Endodermal cell (in vitro differentiated cells): ENCODE measurements around the gene RFPL1. TPM values are rescaled to one million over a fixed set of nuclear protein-coding genes. Genes with fewer than 3 reads are reported as not detected.
"Not testable (repeated sequence)": the region's sequence is repeated elsewhere in the genome, so short reads cannot be mapped to it uniquely, and the experiment has no call there.

Experiments used
- DNase-seq: peaks from one replicate; pipeline ENCODE4 v3.0.0-alpha.2; 2017
- H3K27ac ChIP-seq: 2 replicates; pipeline ENCODE4 v1.5.1; 2013; ENCODE audit warnings: mild to moderate bottlenecking, low read depth, low read length, moderate library complexity
- H3K27me3 ChIP-seq: 2 replicates; pipeline ENCODE4 v1.6.1; 2013; ENCODE audit warnings: mild to moderate bottlenecking, low read length, moderate library complexity; ENCODE audit not compliant: insufficient read depth, control insufficient read depth, poor library complexity, severe bottlenecking
- H3K36me3 ChIP-seq: 2 replicates; pipeline ENCODE4 v1.7.0; 2013; ENCODE audit warnings: mild to moderate bottlenecking, low read length, moderate library complexity; ENCODE audit not compliant: control insufficient read depth, insufficient read depth
- H3K4me1 ChIP-seq: one replicate; pipeline ENCODE4 v1.7.0; 2013; ENCODE audit warnings: low read length; ENCODE audit not compliant: control insufficient read depth, insufficient read depth
- H3K4me3 ChIP-seq: 2 replicates; pipeline ENCODE4 v1.5.1; 2013; ENCODE audit warnings: mild to moderate bottlenecking, low read length, moderate library complexity
- H3K9ac ChIP-seq: 2 replicates; pipeline ENCODE4 v1.6.1; 2013; ENCODE audit warnings: mild to moderate bottlenecking, low read length, moderate library complexity; ENCODE audit not compliant: poor library complexity, severe bottlenecking; ENCODE audit errors: extremely low read depth
- H3K9me3 ChIP-seq: 2 replicates; pipeline ENCODE4 v1.6.1; 2013; ENCODE audit warnings: mild to moderate bottlenecking, low read length, moderate library complexity; ENCODE audit not compliant: control insufficient read depth
- H3K27ac Mint-ChIP-seq: 2 replicates; pipeline ENCODE4 v1.8.0; 2020; ENCODE audit warnings: mixed read lengths
- H3K27me3 Mint-ChIP-seq: 2 replicates; pipeline ENCODE4 v1.8.0; 2021; ENCODE audit warnings: mild to moderate bottlenecking, mixed read lengths; ENCODE audit not compliant: insufficient read depth
- H3K36me3 Mint-ChIP-seq: 2 replicates; pipeline ENCODE4 v1.8.0; 2020; ENCODE audit warnings: low read depth, mixed read lengths
- H3K4me1 Mint-ChIP-seq: 2 replicates; pipeline ENCODE4 v1.8.0; 2020; ENCODE audit warnings: mixed read lengths
- H3K4me3 Mint-ChIP-seq: 2 replicates; pipeline ENCODE4 v1.8.0; 2020; ENCODE audit warnings: mild to moderate bottlenecking, moderate library complexity, mixed read lengths
- H3K9me3 Mint-ChIP-seq: 2 replicates; pipeline ENCODE4 v1.8.0; 2020; ENCODE audit warnings: mild to moderate bottlenecking, mixed read lengths
- CTCF ChIP-seq: fragments of 200-600 bp; sonication (generic); conservative IDR thresholded peaks from 2 replicates; pipeline ENCODE4 v1.5.0; 2021; ENCODE audit warnings: antibody characterized with exemption, mild to moderate bottlenecking
- WGBS, 2 experiments: methylation state at CpG; one replicate each; pipeline versions ENCODE4 v1.1.5 to v1.1.7; 2013; ENCODE audit warnings: missing lambda C conversion rate in 2 of 2, mixed read lengths in 1 of 2; ENCODE audit not compliant: insufficient coverage in 1 of 2, insufficient read length in 1 of 2; 5-methylcytosine and 5-hydroxymethylcytosine counted together
- total RNA-seq, 2 donors: library from RNA; stranded (reverse); fragmentation: NEBNext Ultra II Directional in 1 of 2; extraction: Animal tissue kit (Norgen Biotek cat#: 25700) in 1 of 2; gene quantifications; 2 replicates in 1 of 2; 3 replicates in 1 of 2; pipeline ENCODE4 v1.2.1, GENCODE V29; 2021

Gene RFPL1
- total RNA-seq, 2 donors from 2014 or later, result not detected

- not testable (repeated sequence) for H3K4me3 ChIP-seq, H3K27me3 Mint-ChIP-seq, H3K27ac Mint-ChIP-seq, H3K9me3 ChIP-seq, H3K36me3 ChIP-seq, H3K27ac ChIP-seq, H3K9me3 Mint-ChIP-seq, H3K36me3 Mint-ChIP-seq, H3K9ac ChIP-seq, H3K4me3 Mint-ChIP-seq, H3K27me3 ChIP-seq
- peak; percentile 63 for DNase-seq
- H3K4me1 ChIP-seq, result peaks cover 14% of the 10 kb centered on the region
- peak; percentile 76 for TF ChIP-seq CTCF
- WGBS, 2 experiments, result 50% methylated on average over 4 of the region's 4 CpGs; no CpG with 5 or more reads in 1 of the 2 experiments
- peaks cover 30% of the 10 kb centered on the region for H3K4me1 Mint-ChIP-seq
These were observed 25.6 kb upstream of the RFPL1 start for GRCh38 chr22:29412772-29413171.

GRCh38 chr22:29414951-29415591, 23.3 kb upstream of the RFPL1 start:
- not testable (repeated sequence) for H3K36me3 ChIP-seq, H3K9me3 Mint-ChIP-seq, H3K36me3 Mint-ChIP-seq, H3K9me3 ChIP-seq, H3K9ac ChIP-seq, H3K27me3 ChIP-seq, H3K4me3 Mint-ChIP-seq, H3K27ac ChIP-seq, H3K4me3 ChIP-seq, H3K27me3 Mint-ChIP-seq
- 82 to 87% methylated on average over 9 to 23 of the region's 23 CpGs for WGBS, 2 experiments
- Mint-ChIP-seq H3K27ac (peak overlapping the region; percentile 3), H3K4me1 (peaks cover 30% of the 10 kb centered on the region)
- peak; percentile 69 for DNase-seq
- peaks cover 14% of the 10 kb centered on the region for H3K4me1 ChIP-seq

- not testable (repeated sequence) for H3K9ac ChIP-seq, H3K9me3 Mint-ChIP-seq, H3K27ac ChIP-seq, DNase-seq, H3K9me3 ChIP-seq, H3K36me3 ChIP-seq, H3K4me3 Mint-ChIP-seq, H3K27me3 ChIP-seq, H3K4me3 ChIP-seq, H3K27ac Mint-ChIP-seq, H3K27me3 Mint-ChIP-seq, H3K36me3 Mint-ChIP-seq
- H3K4me1 ChIP-seq, result peaks cover 14% of the 10 kb centered on the region
- 74 to 100% methylated on average over 2 to 5 of the region's 5 CpGs for WGBS, 2 experiments
- H3K4me1 Mint-ChIP-seq, result peaks cover 32% of the 10 kb centered on the region
These were observed 19.7 kb upstream of the RFPL1 start for GRCh38 chr22:29418704-29419103.

- Mint-ChIP-seq H3K4me3 (no peak overlapping the region), H3K27me3 (no peaks in the 10 kb centered on the region), H3K9me3 (no peaks in the 10 kb centered on the region), H3K4me1 (peaks cover 11% of the 10 kb centered on the region), H3K27ac (no peak overlapping the region), H3K36me3 (no peaks in the 10 kb centered on the region)
- no peak overlapping the region for H3K27ac ChIP-seq
- H3K9me3 ChIP-seq, result no peaks in the 10 kb centered on the region
- WGBS, 2 experiments, result 87 to 93% methylated on average over 7 of the region's 7 CpGs
- H3K9ac ChIP-seq, result no peak overlapping the region
- TF ChIP-seq CTCF, result no peak
- H3K4me3 ChIP-seq, result no peak overlapping the region
- H3K27me3 ChIP-seq, result no peaks in the 10 kb centered on the region
- no peaks in the 10 kb centered on the region for H3K36me3 ChIP-seq
- DNase-seq, result no peak
- no peaks in the 10 kb centered on the region for H3K4me1 ChIP-seq
These were observed 11.9 kb upstream of the RFPL1 start for GRCh38 chr22:29426476-29426875.
